ENCODE data around the gene PALLD. TPM values are rescaled to one million over a fixed set of nuclear protein-coding genes. Genes with fewer than 3 reads are reported as not detected.

Gene PALLD
- total RNA-seq, 1 experiment from 2014 or later: 166 TPM

DNA sequence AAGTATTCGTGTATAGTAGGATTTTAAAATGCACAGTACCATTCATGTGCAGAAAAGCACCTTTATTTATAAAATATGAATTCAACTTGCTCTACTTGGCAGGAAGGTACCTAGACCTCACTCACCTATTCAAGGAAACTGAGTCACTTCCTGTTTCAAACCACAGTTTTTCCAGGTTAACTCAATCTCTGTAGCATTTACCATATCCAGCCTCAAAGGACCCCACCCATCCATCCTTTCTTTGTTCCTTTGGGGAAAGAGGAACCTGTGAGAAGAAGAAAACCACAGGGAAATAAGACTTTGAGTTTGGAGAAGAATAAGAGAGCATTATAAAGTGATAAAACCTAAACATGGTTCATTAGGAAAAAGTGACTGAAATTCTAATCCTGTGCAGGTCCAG lies 262.5 kb downstream of the PALLD start:
- Histone ChIP-seq H3K4me2 (ENCODE audit: low read length) (peak overlapping the region; percentile 57), H3K27me3 (ENCODE audit: insufficient read depth, low read length) (no peaks in the 10 kb centered on the region), H3K9ac (ENCODE audit: low read length) (no peak overlapping the region), H3K27ac (ENCODE audit: low read depth, low read length) (no peak overlapping the region), H3K9me2 (ENCODE audit: insufficient read depth) (no peaks in the 10 kb centered on the region), H4K20me1 (ENCODE audit: insufficient read depth) (no peaks in the 10 kb centered on the region), H3K79me2 (ENCODE audit: insufficient read depth, low read length) (no peaks in the 10 kb centered on the region), H2AFZ (ENCODE audit: low read depth, low read length, poor library complexity, severe bottlenecking) (no peak overlapping the region), H3K9me3 (ENCODE audit: control insufficient read depth in 1 of 2, insufficient read depth in 1 of 2, low read depth in 1 of 2, low read length in 2 of 2) (no peaks in the 10 kb centered on the region), H3K4me3 (replicated peaks in 1 of 2; ENCODE audit: low read depth in 1 of 2, low read length in 2 of 2) (no peak overlapping the region), H3K4me1 (ENCODE audit: control insufficient read depth in 1 of 2, insufficient read depth in 2 of 2, low read length in 2 of 2) (peaks cover 3 to 40% of the 10 kb centered on the region in 2 experiments; a peak in 2 of 4 replicates), H3K36me3 (ENCODE audit: control insufficient read depth in 1 of 2, insufficient read depth in 2 of 2, low read length in 2 of 2) (no peaks in the 10 kb centered on the region)
- no peak for DNase-seq (ENCODE audit: low read depth, low spot score)
- TF ChIP-seq EGR1 (IDR thresholded peaks at IDR 0.05; ENCODE audit: low read depth) (no peak), FOSL1 (IDR thresholded peaks at IDR 0.05; ENCODE audit: low read depth) (peak; percentile 41; the same call in 1 of the 2 replicates), SIN3A (IDR thresholded peaks at IDR 0.05; ENCODE audit: low read depth) (no peak), CEBPB (IDR thresholded peaks at IDR 0.05; ENCODE audit: low read depth) (no peak), POLR2AphosphoS5 (IDR thresholded peaks at IDR 0.05; ENCODE audit: low read depth, low read length) (no peak), SP1 (IDR thresholded peaks at IDR 0.05; ENCODE audit: low read depth) (peak; percentile 36; the same call in 1 of the 2 replicates), JUND (IDR thresholded peaks at IDR 0.05) (peak; percentile 36; the same call in 1 of the 2 replicates), POLR2A (IDR thresholded peaks at IDR 0.05; ENCODE audit: borderline replicate concordance, extremely low read depth, insufficient read depth, insufficient read length) (no peak), RAD21 (IDR thresholded peaks at IDR 0.05; ENCODE audit: low read depth) (no peak), SRF (IDR thresholded peaks at IDR 0.05; ENCODE audit: low read depth) (no peak), CBX3 (IDR thresholded peaks at IDR 0.05; ENCODE audit: low read depth) (no peak), EZH2phosphoT487 (IDR thresholded peaks at IDR 0.05; ENCODE audit: borderline replicate concordance) (no peak), YY1 (IDR thresholded peaks at IDR 0.05; ENCODE audit: extremely low read depth, insufficient replicate concordance, low read depth, low read length) (no peak), ZNF274 (IDR thresholded peaks at IDR 0.05; ENCODE audit: low read depth, low read length) (no peak), TCF7L2 (IDR thresholded peaks at IDR 0.05; ENCODE audit: borderline replicate concordance, extremely low read depth, insufficient read depth, insufficient read length) (no peak), EZH2 (IDR thresholded peaks at IDR 0.05) (no peak), ZFX (IDR thresholded peaks at IDR 0.05) (no peak), ELF1 (IDR thresholded peaks at IDR 0.05; ENCODE audit: borderline replicate concordance, low read depth) (no peak)
- TF ChIP-seq, protein P1, sequence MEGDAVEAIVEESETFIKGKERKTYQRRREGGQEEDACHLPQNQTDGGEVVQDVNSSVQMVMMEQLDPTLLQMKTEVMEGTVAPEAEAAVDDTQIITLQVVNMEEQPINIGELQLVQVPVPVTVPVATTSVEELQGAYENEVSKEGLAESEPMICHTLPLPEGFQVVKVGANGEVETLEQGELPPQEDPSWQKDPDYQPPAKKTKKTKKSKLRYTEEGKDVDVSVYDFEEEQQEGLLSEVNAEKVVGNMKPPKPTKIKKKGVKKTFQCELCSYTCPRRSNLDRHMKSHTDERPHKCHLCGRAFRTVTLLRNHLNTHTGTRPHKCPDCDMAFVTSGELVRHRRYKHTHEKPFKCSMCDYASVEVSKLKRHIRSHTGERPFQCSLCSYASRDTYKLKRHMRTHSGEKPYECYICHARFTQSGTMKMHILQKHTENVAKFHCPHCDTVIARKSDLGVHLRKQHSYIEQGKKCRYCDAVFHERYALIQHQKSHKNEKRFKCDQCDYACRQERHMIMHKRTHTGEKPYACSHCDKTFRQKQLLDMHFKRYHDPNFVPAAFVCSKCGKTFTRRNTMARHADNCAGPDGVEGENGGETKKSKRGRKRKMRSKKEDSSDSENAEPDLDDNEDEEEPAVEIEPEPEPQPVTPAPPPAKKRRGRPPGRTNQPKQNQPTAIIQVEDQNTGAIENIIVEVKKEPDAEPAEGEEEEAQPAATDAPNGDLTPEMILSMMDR (IDR thresholded peaks at IDR 0.05 in 2 of 3, conservative IDR thresholded peaks at IDR 0.05 in 1 of 3; ENCODE audit: borderline replicate concordance in 1 of 3, insufficient read depth in 1 of 3, low read depth in 2 of 3, low read length in 2 of 3): no peak
- TF ChIP-seq, protein P2, sequence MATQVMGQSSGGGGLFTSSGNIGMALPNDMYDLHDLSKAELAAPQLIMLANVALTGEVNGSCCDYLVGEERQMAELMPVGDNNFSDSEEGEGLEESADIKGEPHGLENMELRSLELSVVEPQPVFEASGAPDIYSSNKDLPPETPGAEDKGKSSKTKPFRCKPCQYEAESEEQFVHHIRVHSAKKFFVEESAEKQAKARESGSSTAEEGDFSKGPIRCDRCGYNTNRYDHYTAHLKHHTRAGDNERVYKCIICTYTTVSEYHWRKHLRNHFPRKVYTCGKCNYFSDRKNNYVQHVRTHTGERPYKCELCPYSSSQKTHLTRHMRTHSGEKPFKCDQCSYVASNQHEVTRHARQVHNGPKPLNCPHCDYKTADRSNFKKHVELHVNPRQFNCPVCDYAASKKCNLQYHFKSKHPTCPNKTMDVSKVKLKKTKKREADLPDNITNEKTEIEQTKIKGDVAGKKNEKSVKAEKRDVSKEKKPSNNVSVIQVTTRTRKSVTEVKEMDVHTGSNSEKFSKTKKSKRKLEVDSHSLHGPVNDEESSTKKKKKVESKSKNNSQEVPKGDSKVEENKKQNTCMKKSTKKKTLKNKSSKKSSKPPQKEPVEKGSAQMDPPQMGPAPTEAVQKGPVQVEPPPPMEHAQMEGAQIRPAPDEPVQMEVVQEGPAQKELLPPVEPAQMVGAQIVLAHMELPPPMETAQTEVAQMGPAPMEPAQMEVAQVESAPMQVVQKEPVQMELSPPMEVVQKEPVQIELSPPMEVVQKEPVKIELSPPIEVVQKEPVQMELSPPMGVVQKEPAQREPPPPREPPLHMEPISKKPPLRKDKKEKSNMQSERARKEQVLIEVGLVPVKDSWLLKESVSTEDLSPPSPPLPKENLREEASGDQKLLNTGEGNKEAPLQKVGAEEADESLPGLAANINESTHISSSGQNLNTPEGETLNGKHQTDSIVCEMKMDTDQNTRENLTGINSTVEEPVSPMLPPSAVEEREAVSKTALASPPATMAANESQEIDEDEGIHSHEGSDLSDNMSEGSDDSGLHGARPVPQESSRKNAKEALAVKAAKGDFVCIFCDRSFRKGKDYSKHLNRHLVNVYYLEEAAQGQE (IDR thresholded peaks at IDR 0.05; ENCODE audit: low read depth): no peak
- TF ChIP-seq, protein P3, sequence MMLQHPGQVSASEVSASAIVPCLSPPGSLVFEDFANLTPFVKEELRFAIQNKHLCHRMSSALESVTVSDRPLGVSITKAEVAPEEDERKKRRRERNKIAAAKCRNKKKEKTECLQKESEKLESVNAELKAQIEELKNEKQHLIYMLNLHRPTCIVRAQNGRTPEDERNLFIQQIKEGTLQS (IDR thresholded peaks at IDR 0.05): no peak
- TF ChIP-seq, protein P4, sequence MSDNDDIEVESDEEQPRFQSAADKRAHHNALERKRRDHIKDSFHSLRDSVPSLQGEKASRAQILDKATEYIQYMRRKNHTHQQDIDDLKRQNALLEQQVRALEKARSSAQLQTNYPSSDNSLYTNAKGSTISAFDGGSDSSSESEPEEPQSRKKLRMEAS (IDR thresholded peaks at IDR 0.05): no peak
- TF ChIP-seq, protein P5, sequence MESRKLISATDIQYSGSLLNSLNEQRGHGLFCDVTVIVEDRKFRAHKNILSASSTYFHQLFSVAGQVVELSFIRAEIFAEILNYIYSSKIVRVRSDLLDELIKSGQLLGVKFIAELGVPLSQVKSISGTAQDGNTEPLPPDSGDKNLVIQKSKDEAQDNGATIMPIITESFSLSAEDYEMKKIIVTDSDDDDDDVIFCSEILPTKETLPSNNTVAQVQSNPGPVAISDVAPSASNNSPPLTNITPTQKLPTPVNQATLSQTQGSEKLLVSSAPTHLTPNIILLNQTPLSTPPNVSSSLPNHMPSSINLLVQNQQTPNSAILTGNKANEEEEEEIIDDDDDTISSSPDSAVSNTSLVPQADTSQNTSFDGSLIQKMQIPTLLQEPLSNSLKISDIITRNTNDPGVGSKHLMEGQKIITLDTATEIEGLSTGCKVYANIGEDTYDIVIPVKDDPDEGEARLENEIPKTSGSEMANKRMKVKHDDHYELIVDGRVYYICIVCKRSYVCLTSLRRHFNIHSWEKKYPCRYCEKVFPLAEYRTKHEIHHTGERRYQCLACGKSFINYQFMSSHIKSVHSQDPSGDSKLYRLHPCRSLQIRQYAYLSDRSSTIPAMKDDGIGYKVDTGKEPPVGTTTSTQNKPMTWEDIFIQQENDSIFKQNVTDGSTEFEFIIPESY (IDR thresholded peaks at IDR 0.05; ENCODE audit: extremely low read depth, insufficient replicate concordance, low read length): no peak
- POLR2A ChIA-PET: no interaction called here
- BruUV-seq (replicated peaks): no TSS peak
- intact Hi-C loops (cut with micrococcal nuclease): no loop called here
- RAD21 ChIA-PET (ENCODE audit: low non-redundant PET in 1 of 2, low total read pairs in 2 of 2, uncharacterized antibody in 2 of 2, unreplicated experiment in 2 of 2): no interaction called here
- CTCF ChIA-PET: no interaction called here
- ATAC-seq: no peak
